ENCODE data around the gene TDRKH.

The TDRKH gene

GRCh38 chr1:151809290-151809984 lies 19.1 kb upstream of the TDRKH start:
- no peaks in the 10 kb centered on the region for H3K9me3 ChIP-seq
- no peaks in the 10 kb centered on the region for H3K36me3 ChIP-seq
- no peak overlapping the region for H3K4me3 ChIP-seq (ENCODE audit: low read depth, low read length)
- DNase-seq = no peak
- no peak for TF ChIP-seq CTCF (IDR thresholded peaks at IDR 0.05; ENCODE audit: low read depth, low read length)
- peaks cover 4% of the 10 kb centered on the region; the same call in 1 of the 2 replicates for H3K4me1 ChIP-seq
- no peaks in the 10 kb centered on the region for H3K27me3 ChIP-seq

GRCh38 chr1:151807766-151808165 lies 17.5 kb upstream of the TDRKH start:
- H3K4me1 ChIP-seq = peaks cover 18% of the 10 kb centered on the region
- no peaks in the 10 kb centered on the region for H3K36me3 ChIP-seq
- H3K27me3 ChIP-seq = no peaks in the 10 kb centered on the region
- H3K9me3 ChIP-seq = no peaks in the 10 kb centered on the region
- no peak for TF ChIP-seq CTCF (IDR thresholded peaks at IDR 0.05; ENCODE audit: low read depth, low read length)
- no peak for DNase-seq
- H3K4me3 ChIP-seq (ENCODE audit: low read depth, low read length) = no peak overlapping the region

- H3K4me1 ChIP-seq = peaks cover 24% of the 10 kb centered on the region
- no peaks in the 10 kb centered on the region for H3K27me3 ChIP-seq
- DNase-seq = no peak
- H3K4me3 ChIP-seq (ENCODE audit: low read depth, low read length) = no peak overlapping the region
- H3K9me3 ChIP-seq = no peaks in the 10 kb centered on the region
- TF ChIP-seq CTCF (IDR thresholded peaks at IDR 0.05; ENCODE audit: low read depth, low read length) = no peak
- no peaks in the 10 kb centered on the region for H3K36me3 ChIP-seq
Measured at GRCh38 chr1:151807131-151807530, 16.8 kb upstream of the TDRKH start.

- H3K4me1 ChIP-seq = peaks cover 34% of the 10 kb centered on the region
- H3K36me3 ChIP-seq = no peaks in the 10 kb centered on the region
- DNase-seq = no peak
- no peaks in the 10 kb centered on the region for H3K9me3 ChIP-seq
- no peak overlapping the region for H3K4me3 ChIP-seq (ENCODE audit: low read depth, low read length)
- no peaks in the 10 kb centered on the region for H3K27me3 ChIP-seq
- no peak for TF ChIP-seq CTCF (IDR thresholded peaks at IDR 0.05; ENCODE audit: low read depth, low read length)
Measured at GRCh38 chr1:151806170-151806569, 15.9 kb upstream of the TDRKH start.

GRCh38 chr1:151805066-151805820 lies 14.9 kb upstream of the TDRKH start, which contains the start of gene LINGO4:
Gene LINGO4, minus strand, starts transcription at chr1:151805419. Its CDS starts 2,715 bp downstream, at chr1:151802704.
- H3K9me3 ChIP-seq = no peaks in the 10 kb centered on the region
- H3K4me3 ChIP-seq (ENCODE audit: low read depth, low read length) = no peak within 1 kb of the TSS
- no peaks in the 10 kb centered on the region for H3K27me3 ChIP-seq
- no peak for TF ChIP-seq CTCF (IDR thresholded peaks at IDR 0.05; ENCODE audit: low read depth, low read length)
- no peaks in the 10 kb centered on the region for H3K36me3 ChIP-seq
- no peak for DNase-seq
- peaks cover 37% of the 10 kb centered on the region for H3K4me1 ChIP-seq

- H3K4me1 ChIP-seq = peaks cover 37% of the 10 kb centered on the region
- TF ChIP-seq CTCF (IDR thresholded peaks at IDR 0.05; ENCODE audit: low read depth, low read length) = no peak
- no peak for DNase-seq
- H3K4me3 ChIP-seq (ENCODE audit: low read depth, low read length) = no peak overlapping the region
- H3K36me3 ChIP-seq = no peaks in the 10 kb centered on the region
- no peaks in the 10 kb centered on the region for H3K27me3 ChIP-seq
- no peaks in the 10 kb centered on the region for H3K9me3 ChIP-seq
Measured at GRCh38 chr1:151803915-151804314, 13.6 kb upstream of the TDRKH start.

Measured in BE2C (cell line).